Neuronal stem cell (in vitro differentiated cells): Measurements from ENCODE around the gene BCL2L15.

ENCODE experiments used
- DNase-seq: peaks from one replicate; pipeline ENCODE4 v3.0.0-alpha.2; 2013; ENCODE audit warnings: low spot score
- H2AFZ ChIP-seq: one replicate; pipeline ENCODE4 v1.6.1; 2013; ENCODE audit warnings: mild to moderate bottlenecking, low read length, inconsistent platforms
- H2AK5ac ChIP-seq: 2 replicates; pipeline ENCODE4 v1.6.1; 2013; ENCODE audit warnings: low read depth, mild to moderate bottlenecking, inconsistent platforms, low read length, moderate library complexity, mixed read lengths
- H2BK120ac ChIP-seq: 2 replicates; pipeline ENCODE4 v1.6.1; 2013; ENCODE audit warnings: low read depth, mild to moderate bottlenecking, inconsistent platforms, low read length, moderate library complexity, mixed read lengths
- H2BK12ac ChIP-seq: one replicate; pipeline ENCODE4 v1.6.1; 2013; ENCODE audit warnings: low read length, inconsistent platforms
- H2BK15ac ChIP-seq: 2 replicates; pipeline ENCODE4 v1.6.1; 2013; ENCODE audit warnings: mild to moderate bottlenecking, low read length, inconsistent platforms, mixed read lengths
- H2BK5ac ChIP-seq: one replicate; pipeline ENCODE4 v1.6.1; 2013; ENCODE audit warnings: inconsistent platforms, mild to moderate bottlenecking, low read length, moderate library complexity
- H3K14ac ChIP-seq: one replicate; pipeline ENCODE4 v1.6.1; 2013; ENCODE audit warnings: low read length, inconsistent platforms
- H3K18ac ChIP-seq: 2 replicates; pipeline ENCODE4 v1.6.1; 2013; ENCODE audit warnings: low read length, inconsistent platforms
- H3K23ac ChIP-seq: 2 replicates; pipeline ENCODE4 v1.6.1; 2013; ENCODE audit warnings: low read depth, mild to moderate bottlenecking, mixed read lengths, low read length, inconsistent platforms; ENCODE audit not compliant: poor library complexity
- H3K27ac ChIP-seq: replicated peaks from 3 replicates; pipeline ENCODE4 v1.5.1; 2013; ENCODE audit warnings: low read length, inconsistent platforms
- H3K27me3 ChIP-seq, 3 experiments: 2 replicates each; pipeline ENCODE4 v1.6.1; 2013; ENCODE audit warnings: low read length in 3 of 3, mild to moderate bottlenecking in 2 of 3, inconsistent platforms in 1 of 3, low read depth in 1 of 3, mixed read lengths in 1 of 3, moderate library complexity in 1 of 3; ENCODE audit not compliant: control insufficient read depth in 3 of 3, insufficient read depth in 3 of 3
- H3K36me3 ChIP-seq, 2 donors: replicated peaks in 1 of 2; 2 replicates each; pipeline ENCODE4 v1.6.1; 2013; ENCODE audit warnings: low read length in 2 of 2; ENCODE audit not compliant: control insufficient read depth in 2 of 2, insufficient read depth in 2 of 2
- H3K4ac ChIP-seq: 2 replicates; pipeline ENCODE4 v1.6.1; 2013; ENCODE audit warnings: inconsistent platforms, mild to moderate bottlenecking, low read length, moderate library complexity
- H3K4me1 ChIP-seq, 2 donors: 1 replicate in 1 of 2; 2 replicates in 1 of 2; pipeline ENCODE4 v1.6.1; 2013; ENCODE audit warnings: low read length in 2 of 2, low read depth in 1 of 2; ENCODE audit not compliant: control insufficient read depth in 2 of 2, insufficient read depth in 1 of 2
- H3K4me2 ChIP-seq: one replicate; pipeline ENCODE4 v1.6.1; 2013; ENCODE audit warnings: mild to moderate bottlenecking, low read length, inconsistent platforms; ENCODE audit not compliant: insufficient read depth, poor library complexity, severe bottlenecking
- H3K4me3 ChIP-seq, 2 donors: 2 replicates each; pipeline ENCODE4 v1.5.1; 2013; ENCODE audit warnings: low read length in 2 of 2, mild to moderate bottlenecking in 2 of 2, inconsistent platforms in 1 of 2, moderate library complexity in 1 of 2
- H3K79me1 ChIP-seq: one replicate; pipeline ENCODE4 v1.6.1; 2013; ENCODE audit warnings: low read depth, mild to moderate bottlenecking, inconsistent platforms, low read length, moderate library complexity
- H3K9ac ChIP-seq: one replicate; pipeline ENCODE4 v1.6.1; 2013; ENCODE audit warnings: mild to moderate bottlenecking, low read depth, low read length, inconsistent platforms; ENCODE audit not compliant: poor library complexity
- H3K9me3 ChIP-seq, 2 donors: replicated peaks in 1 of 2; 2 replicates each; pipeline versions ENCODE3 to v1.6.1; 2013; ENCODE audit warnings: low read length in 2 of 2, mild to moderate bottlenecking in 2 of 2, inconsistent platforms in 1 of 2, low read depth in 1 of 2, mixed read lengths in 1 of 2, moderate library complexity in 1 of 2; ENCODE audit not compliant: control insufficient read depth in 2 of 2, insufficient read depth in 1 of 2
- H4K8ac ChIP-seq: one replicate; pipeline ENCODE4 v1.6.1; 2013; ENCODE audit warnings: low read depth, mild to moderate bottlenecking, inconsistent platforms, low read length, moderate library complexity
- H4K91ac ChIP-seq: one replicate; pipeline ENCODE4 v1.6.1; 2013; ENCODE audit warnings: low read length, low read depth, mild to moderate bottlenecking, inconsistent platforms; ENCODE audit not compliant: poor library complexity
- WGBS, 2 donors: extraction: QIAGEN DNeasy Blood & Tissue Kit; methylation state at CpG; one replicate each; pipeline ENCODE4 v1.1.7; 2013; ENCODE audit warnings: missing lambda C conversion rate in 2 of 2, mixed read lengths in 1 of 2; ENCODE audit not compliant: insufficient read length in 2 of 2, insufficient replicate concordance in 1 of 2; ENCODE audit errors: extremely low coverage in 2 of 2; 5-methylcytosine and 5-hydroxymethylcytosine counted together

Gene BCL2L15

DNA sequence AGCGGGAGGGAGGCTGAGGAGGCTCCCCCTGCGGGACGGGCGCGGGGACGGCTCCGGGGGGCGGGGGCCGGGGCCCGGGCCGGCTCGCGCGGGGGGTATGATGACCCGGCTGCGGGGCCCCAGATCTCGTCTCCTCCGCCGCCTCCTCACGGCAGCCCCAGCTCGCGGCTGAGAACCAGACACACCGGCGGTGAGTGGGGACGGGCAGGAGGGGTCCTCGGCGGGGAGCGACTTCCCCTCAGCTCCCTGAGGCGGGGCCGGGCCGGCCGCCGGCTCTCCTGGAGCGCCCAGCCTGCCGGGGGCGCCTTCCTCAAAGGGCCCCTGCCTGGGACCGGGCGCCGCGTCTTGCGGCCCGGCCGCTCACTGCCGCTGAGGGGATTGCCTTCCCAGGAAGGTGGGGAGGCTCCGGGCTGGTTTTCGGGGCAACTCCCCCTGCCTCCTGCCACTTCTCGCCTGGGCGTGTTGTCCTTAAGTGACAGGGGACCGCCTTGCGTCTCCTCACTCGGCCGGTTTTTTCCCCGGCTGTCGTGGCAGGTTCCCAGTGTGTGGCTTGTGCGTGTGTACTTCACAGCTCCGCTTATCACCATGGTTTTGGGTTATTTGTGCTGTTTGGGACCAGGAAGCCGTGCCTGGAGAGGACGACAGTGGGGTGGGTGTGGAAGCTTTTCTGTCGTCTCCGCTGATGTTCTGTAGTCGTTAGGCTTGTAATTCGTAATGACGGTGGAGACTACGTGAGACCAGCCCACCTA is 42.5 kb upstream of the BCL2L15 start:
- Histone ChIP-seq H2AK5ac (no peak overlapping the region), H3K4me1 (peaks cover 5 to 9% of the 10 kb centered on the region in 2 donors), H2BK5ac (no peak overlapping the region), H3K27me3 (no peaks in the 10 kb centered on the region), H2AFZ (peak overlapping the region; percentile 91), H3K4me3 (peak overlapping the region; percentile 54 to 98), H4K8ac (no peak overlapping the region), H2BK15ac (no peak overlapping the region), H4K91ac (no peak overlapping the region), H3K27ac (peak overlapping the region; percentile 84), H3K23ac (peak overlapping the region; percentile 83), H3K14ac (peak overlapping the region; percentile 89), H3K18ac (peak overlapping the region; percentile 90), H3K9ac (peak overlapping the region; percentile 97), H3K4ac (no peak overlapping the region), H3K79me1 (peaks cover 6% of the 10 kb centered on the region), H2BK12ac (no peak overlapping the region), H2BK120ac (no peak overlapping the region), H3K36me3 (no peaks in the 10 kb centered on the region), H3K4me2 (peak overlapping the region; percentile 79), H3K9me3 (no peaks in the 10 kb centered on the region)
- peak; percentile 47 for DNase-seq
- WGBS, 2 donors = no CpG with 5 or more reads among the region's 64 CpGs

DNA sequence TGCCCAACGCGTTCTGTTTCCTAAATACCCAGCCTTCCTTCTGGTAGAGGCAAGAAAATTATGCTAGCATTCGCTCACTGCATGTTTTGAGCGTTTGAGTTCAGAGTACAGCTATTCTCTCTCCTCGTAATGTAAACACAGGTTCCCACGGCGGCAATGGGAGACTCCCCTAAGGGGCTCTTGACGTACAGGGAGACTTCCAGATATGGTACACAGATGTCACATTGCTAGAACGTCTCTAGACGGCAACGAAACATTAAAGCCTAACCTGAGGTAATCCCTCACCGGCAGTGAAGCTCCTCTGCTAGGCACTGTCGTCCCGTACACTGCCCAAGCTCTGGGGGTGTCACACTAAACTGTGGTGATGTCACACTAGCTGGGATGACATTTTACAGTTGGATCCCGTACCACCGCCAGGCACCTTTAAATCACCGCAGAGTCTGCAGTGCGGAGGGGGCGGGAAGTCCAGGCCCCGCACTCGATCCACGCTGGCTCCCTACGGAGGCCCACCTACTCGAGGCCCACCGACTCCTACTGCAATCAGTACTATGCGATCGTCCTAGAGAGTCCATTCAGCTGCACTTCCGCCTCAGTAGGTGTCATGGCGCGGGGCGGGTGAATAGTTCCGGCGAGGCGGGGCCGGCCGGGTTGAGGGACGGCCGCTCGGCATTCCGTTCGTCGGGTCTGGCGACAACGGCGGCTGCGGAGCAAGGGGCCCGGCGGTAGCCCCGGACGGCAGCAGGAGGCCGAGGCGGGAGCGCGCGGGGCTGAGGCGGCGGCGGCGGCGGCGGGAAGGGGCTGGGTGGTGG is 41.8 kb upstream of the BCL2L15 start, which contains the start of gene HIPK1:
Gene HIPK1 (plus strand): TSS at position 384 of the 809 bp plus-strand sequence.
- Histone ChIP-seq H3K9me3 (no peaks in the 10 kb centered on the region), H2BK5ac (peak within 1 kb of the TSS; percentile 11), H2BK120ac (no peak within 1 kb of the TSS), H3K23ac (peak within 1 kb of the TSS; percentile 83), H4K8ac (no peak within 1 kb of the TSS), H3K4ac (no peak within 1 kb of the TSS), H2BK15ac (no peak within 1 kb of the TSS), H2AFZ (peak within 1 kb of the TSS; percentile 91), H4K91ac (no peak within 1 kb of the TSS), H3K14ac (peak within 1 kb of the TSS; percentile 89), H3K27ac (peak within 1 kb of the TSS; percentile 84), H3K79me1 (peaks cover 6% of the 10 kb centered on the region), H3K9ac (peak within 1 kb of the TSS; percentile 97), H3K27me3 (no peaks in the 10 kb centered on the region), H2AK5ac (no peak within 1 kb of the TSS), H3K4me1 (peaks cover 5 to 9% of the 10 kb centered on the region in 2 donors), H3K18ac (peak within 1 kb of the TSS; percentile 90), H3K36me3 (no peaks in the 10 kb centered on the region), H2BK12ac (no peak within 1 kb of the TSS), H3K4me3 (peak within 1 kb of the TSS; percentile 54 to 98), H3K4me2 (peak within 1 kb of the TSS; percentile 85)
- DNase-seq = peak; percentile 92
- WGBS, 2 donors = no CpG with 5 or more reads among the region's 61 CpGs

DNA sequence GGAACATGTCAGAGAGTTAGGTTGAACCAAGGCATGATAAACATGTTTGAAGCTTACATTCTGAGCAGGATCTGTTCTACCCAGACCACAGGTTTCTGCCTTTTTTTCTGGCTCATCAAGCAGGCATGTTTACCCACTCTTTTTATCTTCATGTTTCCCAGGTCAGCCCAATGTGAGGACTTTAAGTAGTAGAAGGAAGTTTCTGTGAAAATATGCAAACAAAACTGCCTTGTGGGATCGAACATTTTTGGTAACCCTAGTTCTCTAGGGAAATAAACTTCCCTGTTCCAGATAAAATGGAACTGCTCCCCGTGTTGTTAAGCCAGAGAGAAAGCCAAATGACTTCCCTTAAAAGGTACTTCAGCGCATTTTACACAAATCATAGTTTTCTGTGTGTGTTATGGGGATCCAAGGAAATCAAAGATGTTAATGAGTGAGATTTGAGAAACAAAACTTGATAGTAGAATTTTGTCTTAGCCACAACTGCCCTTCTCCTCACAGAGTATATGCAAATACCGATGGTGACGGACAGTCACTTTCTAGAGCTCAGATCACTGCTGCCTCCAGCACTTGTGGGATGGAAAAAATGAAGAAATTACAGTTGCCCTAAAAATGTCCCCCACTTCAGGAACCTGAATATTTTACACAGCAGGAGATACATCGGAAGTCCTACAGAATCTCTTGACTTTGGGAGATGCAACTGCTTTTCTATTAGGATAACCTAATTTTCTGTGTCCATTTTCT is 41.0 kb upstream of the BCL2L15 start:
- H3K18ac ChIP-seq = no peak overlapping the region
- H3K36me3 ChIP-seq = no peaks in the 10 kb centered on the region
- H3K4me3 ChIP-seq = peak overlapping the region; percentile 54 to 88
- H2AFZ ChIP-seq = peak overlapping the region; percentile 91
- no peaks in the 10 kb centered on the region for H3K9me3 ChIP-seq
- H3K4me1 ChIP-seq = peaks cover 5 to 9% of the 10 kb centered on the region in 2 donors
- no peak overlapping the region for H2BK15ac ChIP-seq
- H2AK5ac ChIP-seq = no peak overlapping the region
- H4K8ac ChIP-seq = no peak overlapping the region
- H2BK12ac ChIP-seq = no peak overlapping the region
- no peak overlapping the region for H3K4ac ChIP-seq
- WGBS, 2 donors = no CpG with 5 or more reads among the region's 6 CpGs
- H3K9ac ChIP-seq = no peak overlapping the region
- H3K27ac ChIP-seq = no peak overlapping the region
- H3K4me2 ChIP-seq = peak overlapping the region; percentile 85
- H2BK5ac ChIP-seq = no peak overlapping the region
- no peak overlapping the region for H3K23ac ChIP-seq
- H3K79me1 ChIP-seq = peaks cover 6% of the 10 kb centered on the region
- no peak overlapping the region for H2BK120ac ChIP-seq
- no peak overlapping the region for H4K91ac ChIP-seq
- no peak overlapping the region for H3K14ac ChIP-seq
- no peak for DNase-seq
- H3K27me3 ChIP-seq = peaks cover 0 to under 1% (median 0%) of the 10 kb centered on the region in 3 experiments
